A549 (cell line): ENCODE measurements around the gene SLC13A4.

Experiments used
- CBX8 ChIP-seq: fragments of 200-600 bp; sonication (generic); IDR thresholded peaks from 2 replicates; pipeline ENCODE4 v1.6.1; 2016
- CEBPB ChIP-seq, 2 experiments: fragments of >200 bp in 1 of 2; sonication (Bioruptor Twin) in 1 of 2; formaldehyde crosslinking in 1 of 2; IDR thresholded peaks; 2 replicates each; pipeline ENCODE4 v1.6.1; 2012 to 2016
- EP300 ChIP-seq, 2 experiments: fragments of >200 bp; sonication (Bioruptor Twin); formaldehyde crosslinking; IDR thresholded peaks; 2 replicates in 1 of 2; 3 replicates in 1 of 2; pipeline ENCODE4 v1.6.1; 2016 to 2017

- no peak for TF ChIP-seq CBX8
- no peak for TF ChIP-seq EP300 (IDR thresholded peaks at IDR 0.05)
- no peak for TF ChIP-seq CEBPB (IDR thresholded peaks at IDR 0.05)
Observed at GRCh38 chr7:135669774-135670173, 58.2 kb downstream of the SLC13A4 start.
